Endodermal cell (in vitro differentiated cells): ENCODE results near the gene HBS1L. TPM values are rescaled to one million over a fixed set of nuclear protein-coding genes. Genes with fewer than 3 reads are reported as not detected.

ENCODE experiments used
- DNase-seq: peaks from one replicate; pipeline ENCODE4 v3.0.0-alpha.2; 2017
- H3K27ac ChIP-seq: 2 replicates; pipeline ENCODE4 v1.5.1; 2013; ENCODE audit warnings: mild to moderate bottlenecking, low read depth, low read length, moderate library complexity
- H3K27me3 ChIP-seq: 2 replicates; pipeline ENCODE4 v1.6.1; 2013; ENCODE audit warnings: mild to moderate bottlenecking, low read length, moderate library complexity; ENCODE audit not compliant: insufficient read depth, control insufficient read depth, poor library complexity, severe bottlenecking
- H3K36me3 ChIP-seq: 2 replicates; pipeline ENCODE4 v1.7.0; 2013; ENCODE audit warnings: mild to moderate bottlenecking, low read length, moderate library complexity; ENCODE audit not compliant: control insufficient read depth, insufficient read depth
- H3K4me1 ChIP-seq: one replicate; pipeline ENCODE4 v1.7.0; 2013; ENCODE audit warnings: low read length; ENCODE audit not compliant: control insufficient read depth, insufficient read depth
- H3K4me3 ChIP-seq: 2 replicates; pipeline ENCODE4 v1.5.1; 2013; ENCODE audit warnings: mild to moderate bottlenecking, low read length, moderate library complexity
- H3K9ac ChIP-seq: 2 replicates; pipeline ENCODE4 v1.6.1; 2013; ENCODE audit warnings: mild to moderate bottlenecking, low read length, moderate library complexity; ENCODE audit not compliant: poor library complexity, severe bottlenecking; ENCODE audit errors: extremely low read depth
- H3K9me3 ChIP-seq: 2 replicates; pipeline ENCODE4 v1.6.1; 2013; ENCODE audit warnings: mild to moderate bottlenecking, low read length, moderate library complexity; ENCODE audit not compliant: control insufficient read depth
- H3K27ac Mint-ChIP-seq: 2 replicates; pipeline ENCODE4 v1.8.0; 2020; ENCODE audit warnings: mixed read lengths
- H3K27me3 Mint-ChIP-seq: 2 replicates; pipeline ENCODE4 v1.8.0; 2021; ENCODE audit warnings: mild to moderate bottlenecking, mixed read lengths; ENCODE audit not compliant: insufficient read depth
- H3K36me3 Mint-ChIP-seq: 2 replicates; pipeline ENCODE4 v1.8.0; 2020; ENCODE audit warnings: low read depth, mixed read lengths
- H3K4me1 Mint-ChIP-seq: 2 replicates; pipeline ENCODE4 v1.8.0; 2020; ENCODE audit warnings: mixed read lengths
- H3K4me3 Mint-ChIP-seq: 2 replicates; pipeline ENCODE4 v1.8.0; 2020; ENCODE audit warnings: mild to moderate bottlenecking, moderate library complexity, mixed read lengths
- H3K9me3 Mint-ChIP-seq: 2 replicates; pipeline ENCODE4 v1.8.0; 2020; ENCODE audit warnings: mild to moderate bottlenecking, mixed read lengths
- CTCF ChIP-seq: fragments of 200-600 bp; sonication (generic); conservative IDR thresholded peaks from 2 replicates; pipeline ENCODE4 v1.5.0; 2021; ENCODE audit warnings: antibody characterized with exemption, mild to moderate bottlenecking
- WGBS, 2 experiments: methylation state at CpG; one replicate each; pipeline versions ENCODE4 v1.1.5 to v1.1.7; 2013; ENCODE audit warnings: missing lambda C conversion rate in 2 of 2, mixed read lengths in 1 of 2; ENCODE audit not compliant: insufficient coverage in 1 of 2, insufficient read length in 1 of 2; 5-methylcytosine and 5-hydroxymethylcytosine counted together
- total RNA-seq, 2 donors: library from RNA; stranded (reverse); fragmentation: NEBNext Ultra II Directional in 1 of 2; extraction: Animal tissue kit (Norgen Biotek cat#: 25700) in 1 of 2; gene quantifications; 2 replicates in 1 of 2; 3 replicates in 1 of 2; pipeline ENCODE4 v1.2.1, GENCODE V29; 2021

The HBS1L gene
- total RNA-seq, 2 donors from 2014 or later: 106 to 122 TPM

GRCh38 chr6:135088281-135088680 lies 33.7 kb upstream of the HBS1L start:
- peaks cover 8% of the 10 kb centered on the region for H3K27me3 ChIP-seq
- TF ChIP-seq CTCF: no peak
- Mint-ChIP-seq H3K36me3 (no peaks in the 10 kb centered on the region), H3K4me1 (peaks cover 8% of the 10 kb centered on the region), H3K27me3 (peaks cover 4% of the 10 kb centered on the region), H3K27ac (no peak overlapping the region), H3K4me3 (no peak overlapping the region), H3K9me3 (no peaks in the 10 kb centered on the region)
- 92 to 100% methylated on average over 1 of the region's 1 CpG for WGBS, 2 experiments
- no peak overlapping the region for H3K9ac ChIP-seq
- H3K4me3 ChIP-seq: no peak overlapping the region
- H3K9me3 ChIP-seq: no peaks in the 10 kb centered on the region
- H3K4me1 ChIP-seq: no peaks in the 10 kb centered on the region
- no peaks in the 10 kb centered on the region for H3K36me3 ChIP-seq
- DNase-seq: no peak
- no peak overlapping the region for H3K27ac ChIP-seq

- Mint-ChIP-seq H3K27me3 (peaks cover 4% of the 10 kb centered on the region), H3K4me3 (no peak overlapping the region), H3K4me1 (peaks cover 8% of the 10 kb centered on the region), H3K36me3 (no peaks in the 10 kb centered on the region), H3K9me3 (peaks cover under 1% of the 10 kb centered on the region), H3K27ac (no peak overlapping the region)
- H3K4me3 ChIP-seq: no peak overlapping the region
- H3K36me3 ChIP-seq: no peaks in the 10 kb centered on the region
- TF ChIP-seq CTCF: no peak
- WGBS, 2 experiments: 91 to 97% methylated on average over 3 to 5 of the region's 5 CpGs
- peaks cover 3% of the 10 kb centered on the region for H3K27me3 ChIP-seq
- no peaks in the 10 kb centered on the region for H3K4me1 ChIP-seq
- no peak overlapping the region for H3K27ac ChIP-seq
- no peak for DNase-seq
- H3K9me3 ChIP-seq: no peaks in the 10 kb centered on the region
- H3K9ac ChIP-seq: no peak overlapping the region
Measured at GRCh38 chr6:135087803-135088202, 33.2 kb upstream of the HBS1L start.

- TF ChIP-seq CTCF: peak; percentile 63
- H3K9me3 Mint-ChIP-seq: peaks cover 2% of the 10 kb centered on the region
- 86% methylated on average over 2 of the region's 3 CpGs; no CpG with 5 or more reads in 1 of the 2 experiments for WGBS, 2 experiments
- H3K9me3 ChIP-seq: peaks cover 2% of the 10 kb centered on the region
- no peak overlapping the region for H3K9ac ChIP-seq
- H3K4me3 ChIP-seq: no peak overlapping the region
- H3K4me3 Mint-ChIP-seq: no peak overlapping the region
- H3K4me1 ChIP-seq: no peaks in the 10 kb centered on the region
- H3K27me3 Mint-ChIP-seq: peaks cover 4% of the 10 kb centered on the region
- no peak for DNase-seq
- no peaks in the 10 kb centered on the region for H3K27me3 ChIP-seq
- peaks cover 8% of the 10 kb centered on the region for H3K4me1 Mint-ChIP-seq
- no peaks in the 10 kb centered on the region for H3K36me3 Mint-ChIP-seq
- H3K27ac Mint-ChIP-seq: no peak overlapping the region
- H3K36me3 ChIP-seq: no peaks in the 10 kb centered on the region
- no peak overlapping the region for H3K27ac ChIP-seq
Measured at GRCh38 chr6:135087403-135087802, 32.8 kb upstream of the HBS1L start.
